ENCODE results near the gene HAGHL.

The HAGHL gene

GRCh38 chr16:719815-720446 is 7.0 kb upstream of the HAGHL start:
- no peak for DNase-seq (ENCODE audit: low read depth in 2 of 3, low spot score in 1 of 3)

DNA sequence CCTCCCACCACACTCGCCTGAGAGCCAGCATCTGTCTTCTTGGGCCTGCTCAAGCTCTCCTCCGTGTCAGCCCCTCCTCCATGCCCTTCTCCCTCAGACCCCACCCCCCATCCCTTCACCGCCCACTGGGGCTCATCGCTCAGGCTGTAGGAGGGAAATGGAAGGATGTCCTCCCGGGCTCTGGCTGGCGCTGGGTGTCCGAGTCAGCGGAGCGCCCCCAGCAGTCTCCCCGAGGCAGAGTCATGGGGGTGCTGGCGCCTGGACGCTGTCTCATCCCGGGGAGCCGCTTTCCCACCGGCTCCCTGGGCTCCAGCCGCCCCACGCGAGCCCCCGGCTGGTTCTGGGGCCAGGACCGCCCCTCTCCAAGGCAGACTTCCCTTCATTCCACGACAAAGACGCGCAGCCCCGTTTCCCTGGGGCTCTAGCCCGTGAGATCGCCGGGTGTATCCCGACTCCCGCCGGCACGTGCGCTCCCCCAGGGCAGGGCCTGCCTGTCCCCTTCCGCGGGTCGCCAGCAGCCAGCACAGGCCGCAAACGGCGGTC is 6.4 kb upstream of the HAGHL start:
- peak in 1 of 3 donors; percentile 28 for DNase-seq (ENCODE audit: low read depth in 2 of 3, low spot score in 1 of 3)

GRCh38 chr16:720990-721764 is 5.7 kb upstream of the HAGHL start, which contains the start of gene ANTKMT:
TSS of gene ANTKMT (plus strand) at chr16:721146. CDS start at chr16:721275, 129 bp downstream.
- DNase-seq (ENCODE audit: low read depth in 2 of 3, low spot score in 1 of 3), result peak; percentile 50 to 74 (median 52)

GRCh38 chr16:721765-722540 is 5.0 kb upstream of the HAGHL start:
- no peak for DNase-seq (ENCODE audit: low read depth in 2 of 3, low spot score in 1 of 3)

DNA sequence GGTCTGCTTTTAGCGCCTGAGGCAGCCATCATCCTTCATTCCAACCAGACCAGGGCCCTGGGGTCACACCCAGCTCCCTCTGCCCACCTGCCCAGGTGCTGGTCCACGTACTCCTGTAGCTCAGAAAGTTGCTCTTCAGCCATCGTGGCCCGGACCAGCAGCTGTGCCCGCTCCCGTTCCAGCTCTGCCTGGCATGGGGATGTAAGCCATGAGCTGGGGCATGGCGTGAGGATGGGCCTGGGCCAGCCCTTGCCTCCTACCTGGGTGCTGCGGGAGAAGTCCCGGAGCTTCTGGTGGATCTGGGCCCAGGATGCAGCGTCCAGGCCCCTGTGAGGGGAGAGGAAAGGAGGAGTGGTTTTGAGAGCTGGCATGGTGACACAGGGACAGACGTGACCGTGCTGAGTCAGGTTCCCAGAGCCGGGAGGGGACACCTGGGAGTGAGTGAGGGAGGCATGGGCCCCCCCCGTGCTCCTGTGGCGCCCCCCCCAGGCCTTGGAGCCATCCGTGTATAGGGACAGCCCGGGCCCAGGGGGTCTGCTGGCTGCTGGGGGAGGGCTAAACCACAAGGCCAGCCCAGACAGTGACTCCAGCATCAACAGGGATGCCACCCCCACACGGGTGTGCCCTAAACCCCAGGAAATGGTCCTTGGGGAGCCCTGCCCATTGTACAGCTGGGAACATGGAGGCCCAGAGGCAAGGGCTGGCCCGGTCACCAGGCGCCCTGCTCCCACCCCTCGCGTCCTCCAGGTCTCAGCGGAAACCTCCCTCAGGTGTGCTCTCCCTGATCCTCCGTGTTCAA is 3.9 kb upstream of the HAGHL start:
- no peak for DNase-seq (ENCODE audit: low read depth in 2 of 3, low spot score in 1 of 3)

DNA sequence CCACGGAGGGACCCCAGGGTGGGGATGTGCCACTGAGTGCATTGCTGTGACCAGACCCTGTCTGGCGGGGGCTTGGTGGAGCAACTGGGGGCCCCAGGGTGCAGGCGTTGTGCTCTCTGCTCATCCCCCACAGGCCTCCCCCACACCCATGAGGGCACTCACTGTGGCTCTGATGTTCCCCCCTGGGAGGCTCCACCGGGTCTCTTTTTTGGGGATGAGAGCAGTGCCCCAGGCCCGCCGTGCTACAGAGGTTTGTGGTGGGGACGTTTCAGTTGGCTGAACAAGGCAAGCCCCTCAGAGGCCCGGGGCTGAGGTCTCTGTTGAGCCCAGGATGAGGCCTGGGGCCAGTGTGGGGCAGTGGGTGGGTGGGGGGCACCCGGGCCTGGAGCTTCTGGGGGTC is 3.2 kb upstream of the HAGHL start:
- no peak for DNase-seq (ENCODE audit: low read depth in 2 of 3, low spot score in 1 of 3)

GRCh38 chr16:724188-725040 is 2.5 kb upstream of the HAGHL start:
- no peak for DNase-seq (ENCODE audit: low read depth in 2 of 3, low spot score in 1 of 3)

GRCh38 chr16:725041-725376 is 1.9 kb upstream of the HAGHL start:
- DNase-seq (ENCODE audit: low read depth in 2 of 3, low spot score in 1 of 3), result no peak

DNA sequence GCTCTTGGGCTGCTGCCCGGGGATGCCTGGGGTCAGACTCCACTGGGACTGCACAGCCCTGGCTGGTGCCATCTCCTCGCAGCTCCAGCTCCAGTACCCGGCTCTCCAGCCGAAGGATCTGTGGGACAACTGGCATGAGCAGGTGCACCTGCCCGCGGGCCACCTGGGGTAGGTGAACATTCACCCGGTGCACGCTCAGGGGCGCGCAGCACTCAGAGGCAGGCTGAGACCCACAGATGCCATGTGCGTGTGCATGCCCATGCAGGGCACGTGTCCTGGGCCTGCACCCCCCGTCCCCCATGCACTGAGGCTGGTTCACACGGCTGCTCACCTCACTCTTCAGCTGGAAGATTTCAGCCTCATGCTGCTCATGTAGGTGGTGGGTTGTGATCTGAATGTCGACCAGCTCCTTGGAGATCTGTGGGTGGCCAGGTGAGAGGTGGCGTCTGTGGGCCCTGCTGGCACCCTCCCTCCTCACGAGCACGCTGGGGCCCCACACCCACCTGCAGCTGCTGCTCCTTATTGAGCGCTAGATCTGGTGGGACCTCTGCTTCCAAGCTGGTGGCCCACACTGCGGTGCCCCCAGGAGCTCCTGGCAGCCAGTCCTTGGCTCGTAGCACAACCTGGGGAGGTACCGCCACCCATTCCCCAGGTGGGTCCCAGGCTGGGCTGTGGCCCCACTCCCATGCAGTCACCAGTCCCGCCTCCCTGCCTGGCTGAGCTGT is 1.3 kb upstream of the HAGHL start:
- no peak for DNase-seq (ENCODE audit: low read depth in 2 of 3, low spot score in 1 of 3)

- DNase-seq (ENCODE audit: low read depth in 2 of 3, low spot score in 1 of 3), result no peak
Measured at GRCh38 chr16:726188-726437, 793 bp upstream of the HAGHL start.

DNA sequence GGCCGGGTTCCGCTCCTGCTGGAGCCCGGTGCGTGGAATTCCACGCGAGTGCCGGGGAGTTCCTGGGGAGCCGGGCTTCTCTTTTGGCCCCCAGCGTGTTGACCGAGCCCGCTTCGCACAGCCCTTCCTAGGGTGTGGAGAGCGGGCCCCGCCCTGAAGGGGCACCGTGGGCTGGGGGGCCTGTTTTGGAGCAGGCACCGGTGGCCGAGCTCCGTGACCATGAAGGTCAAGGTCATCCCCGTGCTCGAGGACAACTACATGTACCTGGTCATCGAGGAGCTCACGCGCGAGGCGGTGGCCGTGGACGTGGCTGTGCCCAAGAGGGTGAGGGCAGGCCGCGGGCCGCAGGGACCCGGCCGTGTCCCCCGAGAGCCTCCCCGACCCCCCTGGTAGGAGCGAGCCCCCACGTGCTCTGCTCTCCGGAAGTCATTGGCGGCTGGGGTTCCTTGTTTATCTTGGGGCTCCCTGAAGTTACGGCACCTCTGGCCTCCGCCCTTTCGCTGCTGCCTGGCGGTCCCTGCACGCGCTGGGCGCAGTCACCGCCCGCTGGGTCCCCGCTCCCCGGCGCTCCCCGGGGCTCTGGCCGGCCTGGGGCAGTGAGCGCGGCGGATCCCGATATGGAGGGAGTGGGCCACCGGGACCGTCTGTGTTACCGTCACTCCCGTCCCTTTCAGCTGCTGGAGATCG is 528 bp downstream of the HAGHL start:
- DNase-seq (ENCODE audit: low read depth in 2 of 3, low spot score in 1 of 3), result no peak

- peak in 1 of 3 donors; percentile 56 for DNase-seq (ENCODE audit: low read depth in 2 of 3, low spot score in 1 of 3)
Measured at GRCh38 chr16:728131-728889, 1.4 kb downstream of the HAGHL start.

DNA sequence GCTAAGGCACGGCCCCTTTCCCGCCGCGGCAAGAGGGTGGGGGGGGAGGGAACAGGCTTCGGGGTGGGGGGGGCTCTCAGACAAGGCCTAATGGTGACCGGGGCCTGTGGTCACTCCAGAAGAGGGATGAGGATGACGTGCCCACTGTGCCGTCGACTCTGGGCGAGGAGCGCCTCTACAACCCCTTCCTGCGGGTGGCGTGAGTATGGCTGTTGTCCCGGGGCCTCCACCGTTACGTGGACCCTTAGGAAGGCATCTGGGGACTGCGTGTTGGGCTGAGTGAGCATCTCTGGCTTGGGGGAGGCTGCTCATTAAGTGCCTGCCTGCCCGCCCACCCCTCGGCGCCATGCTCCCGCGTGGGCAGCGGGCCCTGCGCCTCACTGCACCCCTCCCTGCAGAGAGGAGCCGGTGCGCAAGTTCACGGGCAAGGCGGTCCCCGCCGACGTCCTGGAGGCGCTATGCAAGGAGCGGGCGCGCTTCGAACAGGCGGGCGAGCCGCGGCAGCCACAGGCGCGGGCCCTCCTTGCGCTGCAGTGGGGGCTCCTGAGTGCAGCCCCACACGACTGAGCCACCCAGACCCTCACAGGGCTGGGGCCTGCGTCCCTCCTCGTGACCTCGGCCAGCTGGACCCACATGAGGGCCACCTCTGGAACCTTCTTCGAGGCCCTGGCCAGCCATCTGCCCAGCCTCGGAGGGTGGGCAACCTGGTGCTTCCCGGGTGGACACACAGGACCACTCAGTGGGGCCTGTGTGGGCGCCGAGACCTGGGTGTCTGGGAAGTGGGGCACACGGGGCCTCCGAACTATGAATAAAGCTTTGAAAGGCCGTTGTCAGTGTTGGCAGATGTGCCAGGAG is 2.2 kb downstream of the HAGHL start:
- no peak for DNase-seq (ENCODE audit: low read depth in 2 of 3, low spot score in 1 of 3)

GRCh38 chr16:729768-730665 is 3.1 kb downstream of the HAGHL start:
- no peak for DNase-seq (ENCODE audit: low read depth in 2 of 3, low spot score in 1 of 3)

- DNase-seq (ENCODE audit: low read depth in 2 of 3, low spot score in 1 of 3), result no peak
Measured at GRCh38 chr16:730666-731509, 4.0 kb downstream of the HAGHL start.

DNA sequence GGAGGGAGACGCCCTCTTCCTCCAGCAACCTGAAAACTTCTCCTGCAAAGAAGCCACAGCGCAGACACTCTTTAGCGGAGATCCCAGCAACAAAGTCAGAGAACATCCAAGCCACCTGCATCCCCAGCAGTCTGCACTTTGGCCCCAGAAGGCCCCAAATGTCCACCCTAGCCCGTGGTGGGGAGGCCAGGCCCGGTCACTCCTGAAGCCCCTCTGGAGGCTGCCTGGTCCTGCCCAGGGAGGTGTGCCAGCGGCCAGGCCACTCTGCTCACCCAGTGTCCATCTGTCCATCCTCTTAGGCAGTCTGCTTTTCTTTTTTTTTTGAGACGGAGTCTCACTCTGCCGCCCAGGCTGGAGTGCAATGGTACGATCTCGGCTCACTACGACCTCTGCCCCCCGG is 5.4 kb downstream of the HAGHL start:
- no peak for DNase-seq (ENCODE audit: low read depth in 2 of 3, low spot score in 1 of 3)
